Liver (tissue), 9 donors: ENCODE results near the gene UNC13A. TPM values are rescaled to one million over a fixed set of nuclear protein-coding genes. Genes with fewer than 3 reads are reported as not detected.

Source experiments
- DNase-seq: peaks from one replicate; pipeline ENCODE4 v3.0.0-alpha.2; 2017; ENCODE audit warnings: low spot score
- H3K27ac ChIP-seq, 2 donors: one replicate each; pipeline ENCODE4 v1.7.0; 2013; ENCODE audit warnings: inconsistent platforms in 2 of 2, low read length in 2 of 2, control low read depth in 1 of 2, low read depth in 1 of 2, mild to moderate bottlenecking in 1 of 2
- H3K27me3 ChIP-seq, 4 donors: one replicate each; pipeline versions ENCODE4 v1.6.1 to v1.7.0; 2013; ENCODE audit warnings: low read length in 3 of 4, inconsistent platforms in 1 of 4, mild to moderate bottlenecking in 1 of 4, moderate library complexity in 1 of 4; ENCODE audit not compliant: control insufficient read depth in 4 of 4, insufficient read depth in 4 of 4
- H3K36me3 ChIP-seq, 4 donors: one replicate each; pipeline versions ENCODE4 v1.6.1 to v1.7.0; 2013; ENCODE audit warnings: low read length in 3 of 4, mild to moderate bottlenecking in 3 of 4, low read depth in 1 of 4, moderate library complexity in 1 of 4; ENCODE audit not compliant: control insufficient read depth in 4 of 4, insufficient read depth in 3 of 4
- H3K4me1 ChIP-seq, 4 donors: one replicate each; pipeline versions ENCODE4 v1.6.1 to v1.7.0; 2013; ENCODE audit warnings: low read length in 3 of 4, mild to moderate bottlenecking in 3 of 4, moderate library complexity in 1 of 4; ENCODE audit not compliant: control insufficient read depth in 4 of 4, insufficient read depth in 4 of 4
- H3K4me3 ChIP-seq, 3 donors: one replicate each; pipeline versions ENCODE4 v1.6.1 to v1.7.0; 2013; ENCODE audit warnings: low read length in 3 of 3, control low read depth in 1 of 3, low read depth in 1 of 3, mild to moderate bottlenecking in 1 of 3
- H3K9ac ChIP-seq, 2 donors: one replicate each; pipeline ENCODE4 v1.7.0; 2013; ENCODE audit warnings: low read length in 2 of 2, mild to moderate bottlenecking in 2 of 2, moderate library complexity in 2 of 2, control low read depth in 1 of 2, low read depth in 1 of 2
- H3K9me3 ChIP-seq, 4 donors: one replicate each; pipeline versions ENCODE4 v1.6.1 to v1.7.0; 2013; ENCODE audit warnings: low read length in 3 of 4; ENCODE audit not compliant: control insufficient read depth in 4 of 4
- CTCF ChIP-seq: fragments of 150-350 bp; IDR thresholded peaks from 2 replicates; pipeline ENCODE4 v1.5.1; 2017; ENCODE audit warnings: improper control_type of control experiment, low read depth, low read length; ENCODE audit not compliant: missing input control
- EGR1 ChIP-seq, 2 donors: IDR thresholded peaks; 2 replicates each; pipeline ENCODE4 v1.6.1; 2016 to 2018; ENCODE audit warnings: antibody characterized with exemption in 2 of 2, low read depth in 2 of 2
- FOXA1 ChIP-seq: IDR thresholded peaks from 2 replicates; pipeline ENCODE4 v1.6.1; 2016; ENCODE audit warnings: antibody characterized with exemption
- FOXA2 ChIP-seq: IDR thresholded peaks from 2 replicates; pipeline ENCODE4 v1.6.1; 2016; ENCODE audit warnings: antibody characterized with exemption
- GABPA ChIP-seq, 2 donors: IDR thresholded peaks in 1 of 2; conservative IDR thresholded peaks in 1 of 2; 2 replicates each; pipeline ENCODE4 v1.6.1; 2016; ENCODE audit warnings: antibody characterized with exemption in 2 of 2, mild to moderate bottlenecking in 1 of 2, moderate library complexity in 1 of 2
- HNF4A ChIP-seq, 2 donors: conservative IDR thresholded peaks; 2 replicates each; pipeline ENCODE4 v1.6.1; 2016; ENCODE audit warnings: antibody characterized with exemption in 2 of 2, mild to moderate bottlenecking in 2 of 2
- HNF4G ChIP-seq: IDR thresholded peaks from 2 replicates; pipeline ENCODE4 v1.6.1; 2016; ENCODE audit warnings: antibody characterized with exemption
- JUND ChIP-seq, 2 donors: IDR thresholded peaks; 2 replicates each; pipeline ENCODE4 v1.6.1; 2016; ENCODE audit warnings: antibody characterized with exemption in 2 of 2
- MAX ChIP-seq: IDR thresholded peaks from 2 replicates; pipeline ENCODE4 v1.6.1; 2016; ENCODE audit warnings: antibody characterized with exemption
- NR2F2 ChIP-seq: IDR thresholded peaks from 2 replicates; pipeline ENCODE4 v1.6.1; 2016; ENCODE audit warnings: antibody characterized with exemption
- RAD21 ChIP-seq, 2 donors: IDR thresholded peaks; 2 replicates each; pipeline ENCODE4 v1.6.1; 2016; ENCODE audit warnings: antibody characterized with exemption in 2 of 2, mild to moderate bottlenecking in 2 of 2
- RXRA ChIP-seq, 2 donors: IDR thresholded peaks; 2 replicates each; pipeline ENCODE4 v1.6.1; 2017 to 2018; ENCODE audit warnings: antibody characterized with exemption in 2 of 2, mild to moderate bottlenecking in 1 of 2
- SP1 ChIP-seq: IDR thresholded peaks from 2 replicates; pipeline ENCODE4 v1.6.1; 2018; ENCODE audit warnings: antibody characterized with exemption, mild to moderate bottlenecking
- TAF1 ChIP-seq: conservative IDR thresholded peaks from 2 replicates; pipeline ENCODE4 v1.6.1; 2016; ENCODE audit warnings: antibody characterized with exemption, mild to moderate bottlenecking
- YY1 ChIP-seq: IDR thresholded peaks from 2 replicates; pipeline ENCODE4 v1.6.1; 2016; ENCODE audit warnings: antibody characterized with exemption, mild to moderate bottlenecking
- WGBS: extraction: QIAGEN DNeasy Blood & Tissue Kit; methylation state at CpG from one replicate; pipeline ENCODE4 v1.1.7; 2013; 5-methylcytosine and 5-hydroxymethylcytosine counted together
- polyA plus RNA-seq, 2 donors: library from polyadenylated mRNA; stranded (reverse) in 1 of 2; unstranded in 1 of 2; fragments of 200-250 nt in 1 of 2; fragments of >200 nt in 1 of 2; fragmentation: Nextera tagmentation in 1 of 2; extraction: Ambion mirVana in 1 of 2; gene quantifications; one replicate each; pipeline versions ENCODE4 v1.2.1 to v1.2.3, GENCODE V29; 2013 to 2015
- total RNA-seq, 2 donors: library from RNA; depleted of rRNA; stranded (reverse); fragments of >200 nt; gene quantifications; one replicate each; pipeline ENCODE4 v1.2.3, GENCODE V29; 2014
- TF ChIP-seq, protein P1 (sequence below): IDR thresholded peaks from 2 replicates; pipeline ENCODE4 v1.6.1; 2016; ENCODE audit warnings: antibody characterized with exemption, mild to moderate bottlenecking
- TF ChIP-seq, protein P2 (sequence below): IDR thresholded peaks from 2 replicates; pipeline ENCODE4 v1.6.1; 2016; ENCODE audit warnings: antibody characterized with exemption
- TF ChIP-seq, protein P3 (sequence below): IDR thresholded peaks from 2 replicates; pipeline ENCODE4 v1.6.1; 2016; ENCODE audit warnings: antibody characterized with exemption
- donor health status: healthy.
- donor health status: healthy.
- donor health status: healthy.
- donor health status: healthy.
- donor health status: healthy.

Gene UNC13A
- total and polyA plus RNA-seq, 4 donors, result under 0.01 to 0.01 TPM; not detected in 2

DNA sequence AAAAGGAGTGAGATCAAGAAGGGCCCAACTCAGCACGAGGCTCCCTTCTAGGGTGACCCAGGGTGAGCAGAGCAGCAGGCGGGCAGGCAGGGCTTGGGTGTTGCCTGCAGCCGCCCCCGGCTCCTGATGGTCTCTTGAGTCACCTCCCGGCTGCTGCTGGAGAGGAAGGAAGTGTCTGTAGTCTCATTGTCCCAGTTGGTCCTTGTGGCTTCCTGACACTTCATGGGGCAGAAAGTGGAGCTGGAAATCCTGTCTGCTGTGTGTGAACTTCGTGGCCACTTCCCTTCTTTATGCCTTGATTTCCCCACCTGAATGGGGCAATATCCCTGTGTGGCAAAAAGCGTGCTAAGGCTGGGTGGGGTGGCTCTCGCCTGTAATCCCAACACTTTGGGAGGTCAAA lies 33.7 kb upstream of the UNC13A start (continued):
- TF ChIP-seq MAX (peak; percentile 12), TAF1 (no peak)

DNA sequence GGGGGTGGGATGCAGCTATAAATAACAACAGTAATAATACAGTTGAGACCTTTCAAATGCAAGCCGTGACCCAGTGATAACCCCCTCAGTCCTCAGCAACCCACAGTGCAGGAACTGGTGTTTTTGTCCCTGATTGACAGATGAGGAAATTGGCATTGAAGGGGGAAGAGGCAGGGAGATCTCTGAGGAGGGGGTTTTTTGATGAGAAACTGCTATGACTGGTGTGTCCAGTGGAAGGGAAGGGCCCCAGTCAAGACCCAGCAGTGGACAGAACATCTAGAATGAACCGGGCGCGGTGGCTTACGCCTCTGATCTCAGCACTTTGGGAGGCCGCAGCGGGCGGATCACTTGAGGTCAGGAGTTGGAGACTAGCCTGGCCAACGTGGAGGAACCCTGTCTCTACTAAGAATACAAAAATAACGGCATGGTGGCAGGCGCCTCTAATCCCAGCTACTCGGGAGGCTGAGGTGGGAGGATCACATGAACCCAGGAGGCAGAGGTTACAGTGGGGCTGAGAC lies 33.0 kb upstream of the UNC13A start:
- no peaks in the 10 kb centered on the region for H3K9me3 ChIP-seq
- no peak overlapping the region for H3K4me3 ChIP-seq
- 74% methylated on average over 12 of the region's 12 CpGs for WGBS

More for the DNA sequence above, 33.0 kb upstream of the UNC13A start:
- Histone ChIP-seq H3K27ac (no peak overlapping the region), H3K4me1 (peaks cover 12 to 29% (median 20%) of the 10 kb centered on the region in 4 donors), H3K27me3 (no peaks in the 10 kb centered on the region), H3K36me3 (peaks cover 6 to 15% (median 12%) of the 10 kb centered on the region in 4 donors), H3K9ac (no peak overlapping the region)
- no peak for DNase-seq
- TF ChIP-seq FOXA1 (no peak), GABPA (IDR thresholded peaks at IDR 0.05 in 1 of 2, conservative IDR thresholded peaks at IDR 0.05 in 1 of 2) (no peak), RAD21 (IDR thresholded peaks at IDR 0.05) (no peak), EGR1 (IDR thresholded peaks at IDR 0.05; ENCODE audit: low read depth in 2 of 2) (no peak), FOXA2 (no peak), TAF1 (no peak), NR2F2 (no peak), SP1 (no peak), MAX (no peak), HNF4G (no peak), HNF4A (conservative IDR thresholded peaks at IDR 0.05) (no peak), RXRA (IDR thresholded peaks at IDR 0.05) (no peak), YY1 (no peak), JUND (IDR thresholded peaks at IDR 0.05) (no peak), CTCF (no peak)
- TF ChIP-seq, protein P1, sequence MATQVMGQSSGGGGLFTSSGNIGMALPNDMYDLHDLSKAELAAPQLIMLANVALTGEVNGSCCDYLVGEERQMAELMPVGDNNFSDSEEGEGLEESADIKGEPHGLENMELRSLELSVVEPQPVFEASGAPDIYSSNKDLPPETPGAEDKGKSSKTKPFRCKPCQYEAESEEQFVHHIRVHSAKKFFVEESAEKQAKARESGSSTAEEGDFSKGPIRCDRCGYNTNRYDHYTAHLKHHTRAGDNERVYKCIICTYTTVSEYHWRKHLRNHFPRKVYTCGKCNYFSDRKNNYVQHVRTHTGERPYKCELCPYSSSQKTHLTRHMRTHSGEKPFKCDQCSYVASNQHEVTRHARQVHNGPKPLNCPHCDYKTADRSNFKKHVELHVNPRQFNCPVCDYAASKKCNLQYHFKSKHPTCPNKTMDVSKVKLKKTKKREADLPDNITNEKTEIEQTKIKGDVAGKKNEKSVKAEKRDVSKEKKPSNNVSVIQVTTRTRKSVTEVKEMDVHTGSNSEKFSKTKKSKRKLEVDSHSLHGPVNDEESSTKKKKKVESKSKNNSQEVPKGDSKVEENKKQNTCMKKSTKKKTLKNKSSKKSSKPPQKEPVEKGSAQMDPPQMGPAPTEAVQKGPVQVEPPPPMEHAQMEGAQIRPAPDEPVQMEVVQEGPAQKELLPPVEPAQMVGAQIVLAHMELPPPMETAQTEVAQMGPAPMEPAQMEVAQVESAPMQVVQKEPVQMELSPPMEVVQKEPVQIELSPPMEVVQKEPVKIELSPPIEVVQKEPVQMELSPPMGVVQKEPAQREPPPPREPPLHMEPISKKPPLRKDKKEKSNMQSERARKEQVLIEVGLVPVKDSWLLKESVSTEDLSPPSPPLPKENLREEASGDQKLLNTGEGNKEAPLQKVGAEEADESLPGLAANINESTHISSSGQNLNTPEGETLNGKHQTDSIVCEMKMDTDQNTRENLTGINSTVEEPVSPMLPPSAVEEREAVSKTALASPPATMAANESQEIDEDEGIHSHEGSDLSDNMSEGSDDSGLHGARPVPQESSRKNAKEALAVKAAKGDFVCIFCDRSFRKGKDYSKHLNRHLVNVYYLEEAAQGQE, result no peak
- TF ChIP-seq, protein P2, sequence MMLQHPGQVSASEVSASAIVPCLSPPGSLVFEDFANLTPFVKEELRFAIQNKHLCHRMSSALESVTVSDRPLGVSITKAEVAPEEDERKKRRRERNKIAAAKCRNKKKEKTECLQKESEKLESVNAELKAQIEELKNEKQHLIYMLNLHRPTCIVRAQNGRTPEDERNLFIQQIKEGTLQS, result no peak
- TF ChIP-seq, protein P3, sequence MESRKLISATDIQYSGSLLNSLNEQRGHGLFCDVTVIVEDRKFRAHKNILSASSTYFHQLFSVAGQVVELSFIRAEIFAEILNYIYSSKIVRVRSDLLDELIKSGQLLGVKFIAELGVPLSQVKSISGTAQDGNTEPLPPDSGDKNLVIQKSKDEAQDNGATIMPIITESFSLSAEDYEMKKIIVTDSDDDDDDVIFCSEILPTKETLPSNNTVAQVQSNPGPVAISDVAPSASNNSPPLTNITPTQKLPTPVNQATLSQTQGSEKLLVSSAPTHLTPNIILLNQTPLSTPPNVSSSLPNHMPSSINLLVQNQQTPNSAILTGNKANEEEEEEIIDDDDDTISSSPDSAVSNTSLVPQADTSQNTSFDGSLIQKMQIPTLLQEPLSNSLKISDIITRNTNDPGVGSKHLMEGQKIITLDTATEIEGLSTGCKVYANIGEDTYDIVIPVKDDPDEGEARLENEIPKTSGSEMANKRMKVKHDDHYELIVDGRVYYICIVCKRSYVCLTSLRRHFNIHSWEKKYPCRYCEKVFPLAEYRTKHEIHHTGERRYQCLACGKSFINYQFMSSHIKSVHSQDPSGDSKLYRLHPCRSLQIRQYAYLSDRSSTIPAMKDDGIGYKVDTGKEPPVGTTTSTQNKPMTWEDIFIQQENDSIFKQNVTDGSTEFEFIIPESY, result no peak
